ENCODE results near the gene SMARCA4. TPM values are rescaled to one million over a fixed set of nuclear protein-coding genes. Genes with fewer than 3 reads are reported as not detected.

SMARCA4 gene
- total RNA-seq, 1 experiment from 2014 or later: 261 TPM

DNA sequence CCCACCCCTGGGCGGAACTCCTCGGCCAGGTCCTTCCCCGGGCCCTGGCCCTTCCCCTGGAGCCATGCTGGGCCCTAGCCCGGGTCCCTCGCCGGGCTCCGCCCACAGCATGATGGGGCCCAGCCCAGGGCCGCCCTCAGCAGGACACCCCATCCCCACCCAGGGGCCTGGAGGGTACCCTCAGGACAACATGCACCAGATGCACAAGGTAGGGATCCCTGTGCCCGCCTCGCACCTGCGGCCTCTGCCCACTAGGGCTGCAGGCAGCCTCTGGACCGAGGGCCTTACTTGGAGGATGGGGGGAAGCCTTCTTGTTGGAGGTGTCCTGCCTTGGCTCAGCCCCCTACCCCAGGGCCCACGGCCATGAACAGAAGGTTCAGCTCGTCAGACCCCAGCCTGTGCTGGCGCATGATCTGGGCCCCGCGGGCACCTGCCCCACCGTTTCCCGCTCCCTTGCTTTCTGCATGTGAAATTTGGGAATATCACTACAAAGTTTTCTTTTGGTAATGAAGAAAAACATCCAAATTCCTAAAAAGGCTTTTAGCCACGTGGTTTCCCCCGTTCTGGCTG lies 23.4 kb downstream of the SMARCA4 start:
- no peaks in the 10 kb centered on the region for H4K20me1 ChIP-seq (ENCODE audit: control insufficient read depth, insufficient read depth, insufficient read length)
- Mint-ChIP-seq H3K27ac (peak overlapping the region in 2 of 3 experiments; percentile 16 to 47; a peak in 3 of 7 replicates), H3K27me3 (ENCODE audit: low read depth) (no peaks in the 10 kb centered on the region), H3K9me3 (no peaks in the 10 kb centered on the region), H3K4me3 (no peak overlapping the region), H3K4me1 (peaks cover 0 to 16% of the 10 kb centered on the region in 2 experiments; a peak in 1 of 4 replicates), H3K36me3 (ENCODE audit: insufficient read depth in 1 of 3, low read depth in 3 of 3) (peaks cover 33 to 51% (median 35%) of the 10 kb centered on the region in 3 experiments)
- no peak overlapping the region for H4K5ac ChIP-seq (ENCODE audit: insufficient read length, low read depth, low read length)
- no peak overlapping the region for H3K4ac ChIP-seq (ENCODE audit: low read depth, low read length)
- no peak overlapping the region for H2BK15ac ChIP-seq (ENCODE audit: low read depth, low read length)
- no CpG with 5 or more reads among the region's 21 CpGs for WGBS (ENCODE audit: extremely low coverage, insufficient read length, low lambda C conversion rate)
- H2BK5ac ChIP-seq (ENCODE audit: insufficient read length, low read length): no peak overlapping the region
- no peak overlapping the region for H3K14ac ChIP-seq (ENCODE audit: insufficient read depth, low read length)
- peaks cover 10% of the 10 kb centered on the region for H3K79me1 ChIP-seq (ENCODE audit: insufficient read depth, low read depth, low read length, poor library complexity, severe bottlenecking)
- no peaks in the 10 kb centered on the region for H3K23me2 ChIP-seq (ENCODE audit: insufficient read length, low read depth, low read length, poor library complexity, severe bottlenecking)
- no peak overlapping the region for H3K4me2 ChIP-seq (ENCODE audit: insufficient read depth, insufficient read length, low read length)
- no peak overlapping the region for H2BK120ac ChIP-seq (ENCODE audit: low read depth, low read length, poor library complexity, severe bottlenecking)
- no peak overlapping the region for H3K23ac ChIP-seq (ENCODE audit: insufficient read length, low read depth, low read length)
- H2AFZ ChIP-seq (ENCODE audit: low read length): no peak overlapping the region
- no peak overlapping the region for H2BK20ac ChIP-seq (ENCODE audit: low read depth, low read length, poor library complexity, severe bottlenecking)
- no peak overlapping the region for H3K9ac ChIP-seq (ENCODE audit: extremely low read depth, insufficient read length, low read length)
- H2AK5ac ChIP-seq (ENCODE audit: insufficient read length, low read length): no peak overlapping the region
- no peak for DNase-seq
- H3K79me2 ChIP-seq (ENCODE audit: insufficient read depth, low read length): peaks cover 22% of the 10 kb centered on the region; the same call in 1 of the 2 replicates
- no peaks in the 10 kb centered on the region for H3K9me3 ChIP-seq (ENCODE audit: control insufficient read depth, low read depth, low read length)
- no peak overlapping the region for H2BK12ac ChIP-seq (ENCODE audit: insufficient read length, low read depth, low read length)
- H4K91ac ChIP-seq (ENCODE audit: insufficient read length, low read depth, low read length): no peak overlapping the region
- no peak overlapping the region for H3T11ph ChIP-seq (ENCODE audit: low read length)
- no peak overlapping the region for H3K18ac ChIP-seq (ENCODE audit: insufficient read length, low read depth, low read length)
- H3K27ac ChIP-seq (ENCODE audit: insufficient read length, low read depth, low read length): no peak overlapping the region
- H4K8ac ChIP-seq (replicated peaks; ENCODE audit: insufficient read length, low read depth, low read length): no peak overlapping the region
- H3K4me1 ChIP-seq (ENCODE audit: insufficient read depth, low read length): no peaks in the 10 kb centered on the region
- H3K27me3 ChIP-seq (ENCODE audit: insufficient read depth, low read length): no peaks in the 10 kb centered on the region
- TF ChIP-seq, protein P1, sequence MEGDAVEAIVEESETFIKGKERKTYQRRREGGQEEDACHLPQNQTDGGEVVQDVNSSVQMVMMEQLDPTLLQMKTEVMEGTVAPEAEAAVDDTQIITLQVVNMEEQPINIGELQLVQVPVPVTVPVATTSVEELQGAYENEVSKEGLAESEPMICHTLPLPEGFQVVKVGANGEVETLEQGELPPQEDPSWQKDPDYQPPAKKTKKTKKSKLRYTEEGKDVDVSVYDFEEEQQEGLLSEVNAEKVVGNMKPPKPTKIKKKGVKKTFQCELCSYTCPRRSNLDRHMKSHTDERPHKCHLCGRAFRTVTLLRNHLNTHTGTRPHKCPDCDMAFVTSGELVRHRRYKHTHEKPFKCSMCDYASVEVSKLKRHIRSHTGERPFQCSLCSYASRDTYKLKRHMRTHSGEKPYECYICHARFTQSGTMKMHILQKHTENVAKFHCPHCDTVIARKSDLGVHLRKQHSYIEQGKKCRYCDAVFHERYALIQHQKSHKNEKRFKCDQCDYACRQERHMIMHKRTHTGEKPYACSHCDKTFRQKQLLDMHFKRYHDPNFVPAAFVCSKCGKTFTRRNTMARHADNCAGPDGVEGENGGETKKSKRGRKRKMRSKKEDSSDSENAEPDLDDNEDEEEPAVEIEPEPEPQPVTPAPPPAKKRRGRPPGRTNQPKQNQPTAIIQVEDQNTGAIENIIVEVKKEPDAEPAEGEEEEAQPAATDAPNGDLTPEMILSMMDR (conservative IDR thresholded peaks at IDR 0.05): peak; percentile 38; the same call in 2 of the 3 replicates
- H3K56ac ChIP-seq (ENCODE audit: insufficient read length, low read depth, low read length): no peak overlapping the region
